Suprapubic skin (tissue), 3 donors: ENCODE measurements around the gene DNLZ.

ENCODE experiments used
- CTCF ChIP-seq, 2 donors: fragments of 200-600 bp in 1 of 2; fragments of 450-650 bp in 1 of 2; sonication (generic) in 1 of 2; IDR thresholded peaks; one replicate each; pipeline ENCODE4 v1.5.1; 2016 to 2019; ENCODE audit warnings: antibody characterized with exemption in 2 of 2, mild to moderate bottlenecking in 1 of 2, moderate library complexity in 1 of 2
- EP300 ChIP-seq: sonication (generic); formaldehyde crosslinking; IDR thresholded peaks from one replicate; pipeline ENCODE4 v1.6.1; 2017; ENCODE audit warnings: antibody characterized with exemption

GRCh38 chr9:136362450-136362784, 1.1 kb downstream of the DNLZ start:
- TF ChIP-seq CTCF (IDR thresholded peaks at IDR 0.05) (no peak), EP300 (no peak)
